ENCODE results near the gene CAMTA1. TPM values are rescaled to one million over a fixed set of nuclear protein-coding genes. Genes with fewer than 3 reads are reported as not detected.

CAMTA1 gene
- total RNA-seq, 5 donors from 2014 or later (not counting 1 experiment from before 2014, with no cell fraction given): 29.7 to 37.4 (median 34.6) TPM

GRCh38 chr1:7588457-7588827, 803.2 kb downstream of the CAMTA1 start:
- Histone ChIP-seq H3K36me3 (ENCODE audit: control insufficient read depth in 2 of 2, extremely low read depth in 1 of 2, insufficient read depth in 1 of 2, low read length in 1 of 2) (no peaks in the 10 kb centered on the region), H3K4me1 (ENCODE audit: control insufficient read depth in 1 of 2, extremely low read depth in 1 of 2, insufficient read depth in 2 of 2, low read length in 2 of 2) (no peaks in the 10 kb centered on the region), H3K4me3 (ENCODE audit: control insufficient read depth in 1 of 2, extremely low read depth in 1 of 2, low read length in 1 of 2) (no peak overlapping the region), H3K27me3 (replicated peaks in 1 of 2; ENCODE audit: control insufficient read depth in 2 of 2, extremely low read depth in 1 of 2, insufficient read depth in 2 of 2, low read length in 1 of 2) (peaks cover 0 to 34% of the 10 kb centered on the region in 2 experiments), H3K9me3 (no peaks in the 10 kb centered on the region), H3K27ac (ENCODE audit: low read length) (no peak overlapping the region)
- Mint-ChIP-seq H3K27me3 (peaks cover 0 to 1% of the 10 kb centered on the region in 2 donors), H3K4me3 (no peak overlapping the region), H3K9me3 (no peaks in the 10 kb centered on the region), H3K4me1 (no peaks in the 10 kb centered on the region), H3K36me3 (no peaks in the 10 kb centered on the region), H3K27ac (no peak overlapping the region)
- ChIA-PET CTCF (no interaction called here), POLR2A (no interaction called here)
- 67% methylated on average over 7 of the region's 7 CpGs for WGBS (ENCODE audit: insufficient coverage)
- DNase-seq: no peak
- ATAC-seq (replicated peaks in 1 of 4): no peak

GRCh38 chr1:7589080-7589735, 804.0 kb downstream of the CAMTA1 start:
- DNase-seq (no peak), ATAC-seq (replicated peaks in 1 of 4) (no peak)
- H3K4me1 Mint-ChIP-seq: no peaks in the 10 kb centered on the region
- no peaks in the 10 kb centered on the region for H3K36me3 Mint-ChIP-seq
- POLR2A ChIA-PET: no interaction called here
- no peak overlapping the region for H3K27ac Mint-ChIP-seq
- H3K27me3 Mint-ChIP-seq: peaks cover 0 to 1% of the 10 kb centered on the region in 2 donors
- H3K9me3 ChIP-seq: no peaks in the 10 kb centered on the region
- no peak overlapping the region for H3K27ac ChIP-seq (ENCODE audit: low read length)
- CTCF ChIA-PET: no interaction called here
- no peak overlapping the region for H3K4me3 ChIP-seq (ENCODE audit: control insufficient read depth in 1 of 2, extremely low read depth in 1 of 2, low read length in 1 of 2)
- peaks cover 0 to 30% of the 10 kb centered on the region in 2 experiments for H3K27me3 ChIP-seq (replicated peaks in 1 of 2; ENCODE audit: control insufficient read depth in 2 of 2, extremely low read depth in 1 of 2, insufficient read depth in 2 of 2, low read length in 1 of 2)
- no peaks in the 10 kb centered on the region for H3K4me1 ChIP-seq (ENCODE audit: control insufficient read depth in 1 of 2, extremely low read depth in 1 of 2, insufficient read depth in 2 of 2, low read length in 2 of 2)
- no peak overlapping the region for H3K4me3 Mint-ChIP-seq
- WGBS (ENCODE audit: insufficient coverage): 84% methylated on average over 8 of the region's 14 CpGs
- H3K9me3 Mint-ChIP-seq: no peaks in the 10 kb centered on the region
- no peaks in the 10 kb centered on the region for H3K36me3 ChIP-seq (ENCODE audit: control insufficient read depth in 2 of 2, extremely low read depth in 1 of 2, insufficient read depth in 1 of 2, low read length in 1 of 2)

- POLR2A ChIA-PET: no interaction called here
- no peaks in the 10 kb centered on the region for H3K36me3 Mint-ChIP-seq
- no peaks in the 10 kb centered on the region for H3K9me3 ChIP-seq
- no peak overlapping the region for H3K27ac ChIP-seq (ENCODE audit: low read length)
- H3K4me3 ChIP-seq (ENCODE audit: control insufficient read depth in 1 of 2, extremely low read depth in 1 of 2, low read length in 1 of 2): no peak overlapping the region
- peaks cover 0 to 7% of the 10 kb centered on the region in 2 donors for H3K27me3 Mint-ChIP-seq
- CTCF ChIA-PET: no interaction called here
- H3K4me1 Mint-ChIP-seq: no peaks in the 10 kb centered on the region
- H3K27ac Mint-ChIP-seq: no peak overlapping the region
- 84% methylated on average over 5 of the region's 10 CpGs for WGBS (ENCODE audit: insufficient coverage)
- no peaks in the 10 kb centered on the region for H3K36me3 ChIP-seq (ENCODE audit: control insufficient read depth in 2 of 2, extremely low read depth in 1 of 2, insufficient read depth in 1 of 2, low read length in 1 of 2)
- H3K4me1 ChIP-seq (ENCODE audit: control insufficient read depth in 1 of 2, extremely low read depth in 1 of 2, insufficient read depth in 2 of 2, low read length in 2 of 2): no peaks in the 10 kb centered on the region
- peaks cover 0 to 28% of the 10 kb centered on the region in 2 experiments for H3K27me3 ChIP-seq (replicated peaks in 1 of 2; ENCODE audit: control insufficient read depth in 2 of 2, extremely low read depth in 1 of 2, insufficient read depth in 2 of 2, low read length in 1 of 2)
- no peaks in the 10 kb centered on the region for H3K9me3 Mint-ChIP-seq
- no peak overlapping the region for H3K4me3 Mint-ChIP-seq
- no peak for DNase-seq
- ATAC-seq (replicated peaks in 1 of 4): no peak
These were observed 804.6 kb downstream of the CAMTA1 start for GRCh38 chr1:7589774-7590425.

- 93% methylated on average over 2 of the region's 4 CpGs for WGBS (ENCODE audit: insufficient coverage)
- peaks cover 0 to 7% of the 10 kb centered on the region in 2 donors for H3K27me3 Mint-ChIP-seq
These were observed 805.2 kb downstream of the CAMTA1 start for GRCh38 chr1:7590426-7590790.

GRCh38 chr1:7591565-7591964, 806.3 kb downstream of the CAMTA1 start:
- Histone ChIP-seq H3K36me3 (ENCODE audit: control insufficient read depth in 2 of 2, extremely low read depth in 1 of 2, insufficient read depth in 1 of 2, low read length in 1 of 2) (no peaks in the 10 kb centered on the region), H3K27ac (ENCODE audit: low read length) (no peak overlapping the region), H3K27me3 (replicated peaks in 1 of 2; ENCODE audit: control insufficient read depth in 2 of 2, extremely low read depth in 1 of 2, insufficient read depth in 2 of 2, low read length in 1 of 2) (peaks cover 0 to 29% of the 10 kb centered on the region in 2 experiments), H3K9me3 (no peaks in the 10 kb centered on the region), H3K4me3 (ENCODE audit: control insufficient read depth in 1 of 2, extremely low read depth in 1 of 2, low read length in 1 of 2) (no peak overlapping the region), H3K4me1 (ENCODE audit: control insufficient read depth in 1 of 2, extremely low read depth in 1 of 2, insufficient read depth in 2 of 2, low read length in 2 of 2) (no peaks in the 10 kb centered on the region)
- no peaks in the 10 kb centered on the region for H3K9me3 Mint-ChIP-seq
- ChIA-PET POLR2A (no interaction called here), CTCF (no interaction called here)
- no peak overlapping the region for H3K27ac Mint-ChIP-seq
- peaks cover 0 to 7% of the 10 kb centered on the region in 2 donors for H3K27me3 Mint-ChIP-seq
- no peak overlapping the region for H3K4me3 Mint-ChIP-seq
- DNase-seq (no peak), ATAC-seq (replicated peaks in 1 of 4) (no peak)
- no peaks in the 10 kb centered on the region for H3K36me3 Mint-ChIP-seq
- WGBS (ENCODE audit: insufficient coverage): 81% methylated on average over 2 of the region's 10 CpGs
- H3K4me1 Mint-ChIP-seq: no peaks in the 10 kb centered on the region

More at GRCh38 chr1:7590426-7590790, 805.2 kb downstream of the CAMTA1 start:
- no peaks in the 10 kb centered on the region for H3K9me3 ChIP-seq
- Mint-ChIP-seq H3K4me1 (no peaks in the 10 kb centered on the region), H3K27ac (no peak overlapping the region), H3K4me3 (no peak overlapping the region), H3K9me3 (no peaks in the 10 kb centered on the region), H3K36me3 (no peaks in the 10 kb centered on the region)
- H3K27me3 ChIP-seq (replicated peaks in 1 of 2; ENCODE audit: control insufficient read depth in 2 of 2, extremely low read depth in 1 of 2, insufficient read depth in 2 of 2, low read length in 1 of 2): peaks cover 0 to 28% of the 10 kb centered on the region in 2 experiments
- H3K4me3 ChIP-seq (ENCODE audit: control insufficient read depth in 1 of 2, extremely low read depth in 1 of 2, low read length in 1 of 2): no peak overlapping the region
- H3K27ac ChIP-seq (ENCODE audit: low read length): no peak overlapping the region
- DNase-seq (no peak), ATAC-seq (replicated peaks in 1 of 4) (no peak)
- no peaks in the 10 kb centered on the region for H3K4me1 ChIP-seq (ENCODE audit: control insufficient read depth in 1 of 2, extremely low read depth in 1 of 2, insufficient read depth in 2 of 2, low read length in 2 of 2)
- ChIA-PET CTCF (no interaction called here), POLR2A (no interaction called here)
- no peaks in the 10 kb centered on the region for H3K36me3 ChIP-seq (ENCODE audit: control insufficient read depth in 2 of 2, extremely low read depth in 1 of 2, insufficient read depth in 1 of 2, low read length in 1 of 2)

- H3K27me3 ChIP-seq (replicated peaks in 1 of 2; ENCODE audit: control insufficient read depth in 2 of 2, extremely low read depth in 1 of 2, insufficient read depth in 2 of 2, low read length in 1 of 2): peaks cover 0 to 25% of the 10 kb centered on the region in 2 experiments
These were observed 807.0 kb downstream of the CAMTA1 start for GRCh38 chr1:7592120-7592798.

More at GRCh38 chr1:7592120-7592798, 807.0 kb downstream of the CAMTA1 start:
- Mint-ChIP-seq H3K27ac (no peak overlapping the region), H3K9me3 (no peaks in the 10 kb centered on the region), H3K4me1 (no peaks in the 10 kb centered on the region), H3K36me3 (no peaks in the 10 kb centered on the region), H3K27me3 (peaks cover 0 to 10% of the 10 kb centered on the region in 2 donors), H3K4me3 (no peak overlapping the region)
- no peaks in the 10 kb centered on the region for H3K4me1 ChIP-seq (ENCODE audit: control insufficient read depth in 1 of 2, extremely low read depth in 1 of 2, insufficient read depth in 2 of 2, low read length in 2 of 2)
- H3K36me3 ChIP-seq (ENCODE audit: control insufficient read depth in 2 of 2, extremely low read depth in 1 of 2, insufficient read depth in 1 of 2, low read length in 1 of 2): no peaks in the 10 kb centered on the region
- H3K27ac ChIP-seq (ENCODE audit: low read length): no peak overlapping the region
- H3K4me3 ChIP-seq (ENCODE audit: control insufficient read depth in 1 of 2, extremely low read depth in 1 of 2, low read length in 1 of 2): no peak overlapping the region
- WGBS (ENCODE audit: insufficient coverage): 81% methylated on average over 12 of the region's 14 CpGs
- ChIA-PET CTCF (no interaction called here), POLR2A (interaction anchor here in 1 of 2 donors (0.6 kb wide), 1 partner anchor 60 kb away, joined by 3 read pairs; no protein-coding TSS in a partner anchor)
- H3K9me3 ChIP-seq: no peaks in the 10 kb centered on the region
- DNase-seq (no peak), ATAC-seq (replicated peaks in 1 of 4) (no peak)

Measured in T-cell (primary cell).